Common myeloid progenitor, CD34-positive (primary cell): ENCODE results near the gene LILRB5.
A peak's percentile ranks its signal among the peaks of the same experiment; 100 is the strongest.
"Not testable (repeated sequence)": the region's sequence is repeated elsewhere in the genome, so short reads cannot be mapped to it uniquely, and the experiment has no call there.

ENCODE experiments used
- CTCF ChIA-PET: fragments of 350-600 bp; sonication (Branson Sonifier 250); formaldehyde crosslinking; loops from one replicate; lab custom pipeline; 2021; ENCODE audit warnings: antibody characterized with exemption; lab: Charles Lee
- POLR2A ChIA-PET: fragments of 350-600 bp; sonication (Branson Sonifier 250); formaldehyde crosslinking; loops from one replicate; lab custom pipeline; 2021; ENCODE audit warnings: antibody characterized with exemption; lab: Charles Lee
- DNase-seq, 3 donors: peaks; one replicate each; pipeline versions ENCODE4 v3.0.0 to v3.0.0-alpha.2; 2013
- H3K27ac ChIP-seq, 2 experiments: 1 replicate in 1 of 2; 2 replicates in 1 of 2; pipeline ENCODE4 v1.7.0; 2013; ENCODE audit warnings: inconsistent platforms in 2 of 2, low read length in 2 of 2, mild to moderate bottlenecking in 2 of 2, low read depth in 1 of 2, moderate library complexity in 1 of 2; ENCODE audit not compliant: severe bottlenecking in 2 of 2, insufficient read depth in 1 of 2, poor library complexity in 1 of 2
- H3K27me3 ChIP-seq, 5 experiments: replicated peaks in 2 of 5; 1 replicate in 3 of 5; 2 replicates in 2 of 5; pipeline versions ENCODE4 v1.6.1 to v1.7.0; 2013; ENCODE audit warnings: low read length in 4 of 5, mild to moderate bottlenecking in 2 of 5, moderate library complexity in 2 of 5, inconsistent platforms in 1 of 5; ENCODE audit not compliant: insufficient read depth in 5 of 5, control insufficient read depth in 4 of 5
- H3K36me3 ChIP-seq, 4 experiments: 1 replicate in 2 of 4; 2 replicates in 2 of 4; pipeline versions ENCODE4 v1.6.1 to v1.7.0; 2013; ENCODE audit warnings: low read length in 3 of 4, control low read depth in 1 of 4, mild to moderate bottlenecking in 1 of 4; ENCODE audit not compliant: control insufficient read depth in 4 of 4, insufficient read depth in 4 of 4
- H3K4me1 ChIP-seq, 4 experiments: 1 replicate in 3 of 4; 2 replicates in 1 of 4; pipeline versions ENCODE4 v1.6.1 to v1.7.1; 2013; ENCODE audit warnings: low read length in 3 of 4, mild to moderate bottlenecking in 3 of 4, control low read depth in 1 of 4, inconsistent platforms in 1 of 4, moderate library complexity in 1 of 4; ENCODE audit not compliant: control insufficient read depth in 4 of 4, insufficient read depth in 4 of 4; ENCODE audit errors: control extremely low read depth in 1 of 4
- H3K4me3 ChIP-seq, 7 experiments: 1 replicate in 4 of 7; 2 replicates in 3 of 7; pipeline versions ENCODE4 v1.5.1 to v1.7.0; 2013; ENCODE audit warnings: mild to moderate bottlenecking in 7 of 7, low read length in 6 of 7, moderate library complexity in 6 of 7, inconsistent platforms in 2 of 7, low read depth in 2 of 7, control low read depth in 1 of 7; ENCODE audit not compliant: insufficient read depth in 4 of 7, control insufficient read depth in 1 of 7; ENCODE audit errors: extremely low read depth in 1 of 7
- H3K9me3 ChIP-seq, 5 experiments: 1 replicate in 4 of 5; 2 replicates in 1 of 5; pipeline versions ENCODE4 v1.6.1 to v1.7.1; 2013; ENCODE audit warnings: low read length in 4 of 5, mild to moderate bottlenecking in 2 of 5, inconsistent platforms in 1 of 5, low read depth in 1 of 5, moderate library complexity in 1 of 5; ENCODE audit not compliant: control insufficient read depth in 4 of 5, insufficient read depth in 2 of 5; ENCODE audit errors: control extremely low read depth in 1 of 5
- WGBS: methylation state at CpG from one replicate; pipeline ENCODE4 v1.1.5; 2013; ENCODE audit not compliant: insufficient coverage; 5-methylcytosine and 5-hydroxymethylcytosine counted together

Gene LILRB5

GRCh38 chr19:54282686-54283470 is 25.8 kb upstream of the LILRB5 start:
- POLR2A ChIA-PET = no interaction called here

GRCh38 chr19:54281729-54282075 is 24.6 kb upstream of the LILRB5 start:
- peak overlapping the region in 1 of 7 experiments; percentile 73 for H3K4me3 ChIP-seq
- H3K36me3 ChIP-seq, POLR2A ChIA-PET, H3K9me3 ChIP-seq, DNase-seq, H3K27ac ChIP-seq, H3K27me3 ChIP-seq: not testable (repeated sequence)
- 91% methylated on average over 4 of the region's 5 CpGs for WGBS
- peaks cover 15 to 73% (median 68%) of the 10 kb centered on the region in 4 experiments for H3K4me1 ChIP-seq
- CTCF ChIA-PET = interaction anchor here (1.8 kb wide), 1 partner anchor 16 kb away, joined by 7 read pairs; no protein-coding TSS in a partner anchor

More at GRCh38 chr19:54282686-54283470, 25.8 kb upstream of the LILRB5 start:
- H3K9me3 ChIP-seq = no peaks in the 10 kb centered on the region
- no peak overlapping the region for H3K27ac ChIP-seq
- H3K4me1 ChIP-seq = peaks cover 15 to 77% (median 72%) of the 10 kb centered on the region in 4 experiments
- CTCF ChIA-PET = interaction anchor here (0.6 to 1.8 kb wide), 3 partner anchors 15 to 737 kb away, joined by 3 to 7 read pairs (median 3); no protein-coding TSS in a partner anchor
- no peaks in the 10 kb centered on the region for H3K27me3 ChIP-seq
- peak overlapping the region in 1 of 7 experiments; percentile 26 for H3K4me3 ChIP-seq
- H3K36me3 ChIP-seq = peaks cover 0 to 3% (median 0%) of the 10 kb centered on the region in 4 experiments
- peak in 2 of 3 donors; percentile 45 for DNase-seq
- WGBS = 34% methylated on average over 6 of the region's 9 CpGs

GRCh38 chr19:54281007-54281728 is 24.1 kb upstream of the LILRB5 start, which contains the start of gene LILRB2:
Gene LILRB2 (minus strand): TSS chr19:54281110. CDS start chr19:54280496, 614 bp downstream.
- no peaks in the 10 kb centered on the region for H3K27me3 ChIP-seq
- ChIA-PET CTCF (interaction anchor here (1.2 to 1.8 kb wide), 2 partner anchors 13 to 15 kb away, joined by 6 to 7 read pairs; no protein-coding TSS in a partner anchor), POLR2A (no interaction called here)
- H3K27ac ChIP-seq = no peak within 1 kb of the TSS
- peak within 1 kb of the TSS in 6 of 7 experiments; percentile 33 to 73 (median 58) for H3K4me3 ChIP-seq
- H3K4me1 ChIP-seq = peaks cover 15 to 68% (median 63%) of the 10 kb centered on the region in 4 experiments
- WGBS = 59% methylated on average over 8 of the region's 12 CpGs
- peaks cover 0 to 3% (median 0%) of the 10 kb centered on the region in 4 experiments for H3K36me3 ChIP-seq
- no peaks in the 10 kb centered on the region for H3K9me3 ChIP-seq
- DNase-seq = peak in 2 of 3 donors; percentile 81 to 83

GRCh38 chr19:54280441-54280840 is 23.4 kb upstream of the LILRB5 start:
- peaks cover 15 to 61% (median 56%) of the 10 kb centered on the region in 4 experiments for H3K4me1 ChIP-seq
- CTCF ChIA-PET = interaction anchor here (1.1 to 1.6 kb wide), 3 partner anchors 12 to 16 kb away, joined by 3 to 6 read pairs (median 5); no protein-coding TSS in a partner anchor
- H3K36me3 ChIP-seq, H3K27me3 ChIP-seq, POLR2A ChIA-PET, H3K9me3 ChIP-seq, H3K27ac ChIP-seq: not testable (repeated sequence)
- DNase-seq = peak in 2 of 3 donors; percentile 56 to 67
- peak overlapping the region in 6 of 7 experiments; percentile 33 to 73 (median 53) for H3K4me3 ChIP-seq
- 0% methylated on average over 2 of the region's 10 CpGs for WGBS

- POLR2A ChIA-PET, H3K27ac ChIP-seq: not testable (repeated sequence)
- CTCF ChIA-PET = interaction anchor here (1.1 to 1.6 kb wide), 3 partner anchors 12 to 16 kb away, joined by 3 to 6 read pairs (median 5); no protein-coding TSS in a partner anchor
Observed at GRCh38 chr19:54280025-54280424, 23.0 kb upstream of the LILRB5 start.

GRCh38 chr19:54279406-54279962 is 22.4 kb upstream of the LILRB5 start:
- peaks cover 0 to 7% (median under 1%) of the 10 kb centered on the region in 4 experiments for H3K36me3 ChIP-seq
- H3K4me3 ChIP-seq = peak overlapping the region in 2 of 7 experiments; percentile 62 to 73
- peaks cover 15 to 53% (median 49%) of the 10 kb centered on the region in 4 experiments for H3K4me1 ChIP-seq
- DNase-seq = no peak
- CTCF ChIA-PET = interaction anchor here (1.1 to 1.6 kb wide), 2 partner anchors 14 to 17 kb away, joined by 3 to 5 read pairs; no protein-coding TSS in a partner anchor
- 96% methylated on average over 16 of the region's 18 CpGs for WGBS
- H3K27ac ChIP-seq = no peak overlapping the region
- POLR2A ChIA-PET = no interaction called here
- H3K9me3 ChIP-seq = no peaks in the 10 kb centered on the region
- no peaks in the 10 kb centered on the region for H3K27me3 ChIP-seq

More at GRCh38 chr19:54280025-54280424, 23.0 kb upstream of the LILRB5 start:
- H3K4me1 ChIP-seq = peaks cover 15 to 58% (median 52%) of the 10 kb centered on the region in 4 experiments
- WGBS = 42% methylated on average over 4 of the region's 4 CpGs
- peak overlapping the region in 6 of 7 experiments; percentile 33 to 73 (median 58) for H3K4me3 ChIP-seq
- not testable (repeated sequence) for H3K27me3 ChIP-seq, H3K9me3 ChIP-seq, H3K36me3 ChIP-seq, DNase-seq
